ENCODE data around the gene CER1.

- TF ChIP-seq CTCF (IDR thresholded peaks at IDR 0.05) (no peak), POLR2A (IDR thresholded peaks at IDR 0.05) (no peak), EP300 (IDR thresholded peaks at IDR 0.05) (no peak), POLR2AphosphoS5 (IDR thresholded peaks at IDR 0.05) (no peak)
Observed at GRCh38 chr9:14747111-14747510, 24.6 kb upstream of the CER1 start.

All from suprapubic skin (tissue), 4 donors.